Mesendoderm (in vitro differentiated cells): Measurements from ENCODE around the gene APPL2.
A peak's percentile ranks its signal among the peaks of the same experiment; 100 is the strongest.

Experiments used
- DNase-seq: peaks from one replicate; pipeline ENCODE4 v3.0.0; 2013
- H2AK5ac ChIP-seq: 2 replicates; pipeline ENCODE4 v1.6.1; 2013; ENCODE audit warnings: low read length, inconsistent platforms
- H2BK120ac ChIP-seq: 2 replicates; pipeline ENCODE4 v1.6.1; 2013; ENCODE audit warnings: low read depth, mild to moderate bottlenecking, low read length, moderate library complexity, mixed read lengths
- H2BK15ac ChIP-seq: replicated peaks from 2 replicates; pipeline ENCODE4 v1.6.1; 2013; ENCODE audit warnings: low read depth, mild to moderate bottlenecking, moderate library complexity
- H2BK5ac ChIP-seq: 2 replicates; pipeline ENCODE4 v1.6.1; 2013; ENCODE audit warnings: low read length, inconsistent platforms
- H3K18ac ChIP-seq: 2 replicates; pipeline ENCODE4 v1.6.1; 2013; ENCODE audit warnings: mild to moderate bottlenecking, low read length, mixed read lengths
- H3K23ac ChIP-seq: one replicate; pipeline ENCODE4 v1.6.1; 2013; ENCODE audit warnings: low read length
- H3K27ac ChIP-seq: 2 replicates; pipeline ENCODE4 v1.5.1; 2013; ENCODE audit warnings: low read depth, mild to moderate bottlenecking, inconsistent platforms, low read length, moderate library complexity
- H3K27me3 ChIP-seq: 2 replicates; pipeline ENCODE4 v1.6.1; 2013; ENCODE audit warnings: low read length, control low read depth, mild to moderate bottlenecking, inconsistent platforms; ENCODE audit not compliant: insufficient read depth, poor library complexity
- H3K36me3 ChIP-seq: 2 replicates; pipeline ENCODE4 v1.6.1; 2013; ENCODE audit warnings: low read length, inconsistent platforms; ENCODE audit not compliant: control insufficient read depth, insufficient read depth
- H3K4ac ChIP-seq: one replicate; pipeline ENCODE4 v1.6.1; 2013; ENCODE audit warnings: low read depth, mild to moderate bottlenecking, low read length, moderate library complexity
- H3K4me1 ChIP-seq: 2 replicates; pipeline ENCODE4 v1.6.1; 2013; ENCODE audit warnings: low read depth, low read length, inconsistent platforms; ENCODE audit not compliant: control insufficient read depth
- H3K4me2 ChIP-seq: 2 replicates; pipeline ENCODE4 v1.6.1; 2013; ENCODE audit warnings: low read length
- H3K4me3 ChIP-seq: 2 replicates; pipeline ENCODE4 v1.5.1; 2013; ENCODE audit warnings: mild to moderate bottlenecking, low read length
- H3K56ac ChIP-seq: one replicate; pipeline ENCODE4 v1.6.1; 2013; ENCODE audit warnings: low read length
- H3K79me1 ChIP-seq: 2 replicates; pipeline ENCODE4 v1.6.1; 2013; ENCODE audit warnings: low read length, inconsistent platforms
- H3K79me2 ChIP-seq: 2 replicates; pipeline ENCODE4 v1.6.1; 2013; ENCODE audit warnings: mild to moderate bottlenecking, low read length; ENCODE audit not compliant: control insufficient read depth, insufficient read depth
- H3K9ac ChIP-seq: 2 replicates; pipeline ENCODE4 v1.6.1; 2013; ENCODE audit warnings: low read length, inconsistent platforms
- H4K5ac ChIP-seq: one replicate; pipeline ENCODE4 v1.6.1; 2013; ENCODE audit warnings: low read length
- H4K8ac ChIP-seq: one replicate; pipeline ENCODE4 v1.6.1; 2013; ENCODE audit warnings: low read depth, mild to moderate bottlenecking, control low read depth, low read length, moderate library complexity
- WGBS: extraction: QIAGEN DNeasy Blood & Tissue Kit; methylation state at CpG from one replicate; pipeline ENCODE4 v1.1.7; 2013; ENCODE audit warnings: low lambda C conversion rate, missing lambda C conversion rate; ENCODE audit not compliant: insufficient coverage; ENCODE audit errors: extremely low coverage; 5-methylcytosine and 5-hydroxymethylcytosine counted together

Gene APPL2

GRCh38 chr12:105224399-105224798 is 11.6 kb downstream of the APPL2 start:
- no peaks in the 10 kb centered on the region for H3K4me1 ChIP-seq
- no peak overlapping the region for H3K23ac ChIP-seq
- H3K27me3 ChIP-seq: no peaks in the 10 kb centered on the region
- no peak overlapping the region for H3K9ac ChIP-seq
- no peak overlapping the region for H3K56ac ChIP-seq
- H3K18ac ChIP-seq: no peak overlapping the region
- no peak overlapping the region for H3K4me3 ChIP-seq
- no peak overlapping the region for H2BK5ac ChIP-seq
- H2BK15ac ChIP-seq: no peak overlapping the region
- no peak overlapping the region for H2BK120ac ChIP-seq
- DNase-seq: no peak
- no CpG with 5 or more reads among the region's 4 CpGs for WGBS
- no peak overlapping the region for H3K27ac ChIP-seq
- no peak overlapping the region for H3K4ac ChIP-seq
- no peaks in the 10 kb centered on the region for H3K36me3 ChIP-seq
- no peak overlapping the region for H4K5ac ChIP-seq
- no peak overlapping the region for H4K8ac ChIP-seq
- no peak overlapping the region for H3K4me2 ChIP-seq
- no peak overlapping the region for H2AK5ac ChIP-seq
- H3K79me1 ChIP-seq: peaks cover 1% of the 10 kb centered on the region
- H3K79me2 ChIP-seq: no peaks in the 10 kb centered on the region

GRCh38 chr12:105223884-105224283 is 12.1 kb downstream of the APPL2 start:
- H3K79me1 ChIP-seq: peaks cover 1% of the 10 kb centered on the region
- no peak overlapping the region for H3K23ac ChIP-seq
- H4K5ac ChIP-seq: no peak overlapping the region
- no peaks in the 10 kb centered on the region for H3K79me2 ChIP-seq
- no peak overlapping the region for H3K56ac ChIP-seq
- H4K8ac ChIP-seq: no peak overlapping the region
- H2BK5ac ChIP-seq: no peak overlapping the region
- H3K4ac ChIP-seq: no peak overlapping the region
- WGBS: no CpG with 5 or more reads among the region's 4 CpGs
- no peaks in the 10 kb centered on the region for H3K27me3 ChIP-seq
- no peaks in the 10 kb centered on the region for H3K36me3 ChIP-seq
- no peak overlapping the region for H2AK5ac ChIP-seq
- no peak overlapping the region for H2BK120ac ChIP-seq
- no peak overlapping the region for H3K9ac ChIP-seq
- no peak overlapping the region for H3K4me3 ChIP-seq
- H2BK15ac ChIP-seq: no peak overlapping the region
- no peak overlapping the region for H3K27ac ChIP-seq
- H3K18ac ChIP-seq: no peak overlapping the region
- H3K4me1 ChIP-seq: no peaks in the 10 kb centered on the region
- H3K4me2 ChIP-seq: no peak overlapping the region
- peak; percentile 32 for DNase-seq

GRCh38 chr12:105223352-105223845 is 12.6 kb downstream of the APPL2 start:
- Histone ChIP-seq H3K18ac (no peak overlapping the region), H3K4me3 (no peak overlapping the region), H3K27me3 (no peaks in the 10 kb centered on the region), H3K4ac (no peak overlapping the region), H3K23ac (no peak overlapping the region), H3K79me2 (no peaks in the 10 kb centered on the region), H4K8ac (no peak overlapping the region), H2AK5ac (no peak overlapping the region), H3K36me3 (no peaks in the 10 kb centered on the region), H3K4me2 (no peak overlapping the region), H3K4me1 (no peaks in the 10 kb centered on the region), H3K56ac (no peak overlapping the region), H3K79me1 (peaks cover 1% of the 10 kb centered on the region), H4K5ac (no peak overlapping the region), H2BK5ac (no peak overlapping the region), H3K27ac (no peak overlapping the region), H2BK15ac (no peak overlapping the region), H3K9ac (no peak overlapping the region), H2BK120ac (no peak overlapping the region)
- no CpG with 5 or more reads among the region's 4 CpGs for WGBS
- DNase-seq: no peak

- no peaks in the 10 kb centered on the region for H3K27me3 ChIP-seq
- no CpG with 5 or more reads among the region's 13 CpGs for WGBS
- no peak overlapping the region for H3K56ac ChIP-seq
- no peak overlapping the region for H3K27ac ChIP-seq
- no peak overlapping the region for H2BK5ac ChIP-seq
- no peak for DNase-seq
- no peaks in the 10 kb centered on the region for H3K79me2 ChIP-seq
- H3K4ac ChIP-seq: no peak overlapping the region
- H3K4me3 ChIP-seq: no peak overlapping the region
- no peak overlapping the region for H3K9ac ChIP-seq
- H2BK120ac ChIP-seq: no peak overlapping the region
- no peaks in the 10 kb centered on the region for H3K4me1 ChIP-seq
- no peak overlapping the region for H3K4me2 ChIP-seq
- H4K8ac ChIP-seq: no peak overlapping the region
- no peak overlapping the region for H3K23ac ChIP-seq
- no peak overlapping the region for H4K5ac ChIP-seq
- H2BK15ac ChIP-seq: no peak overlapping the region
- no peak overlapping the region for H3K18ac ChIP-seq
- H2AK5ac ChIP-seq: no peak overlapping the region
- no peaks in the 10 kb centered on the region for H3K36me3 ChIP-seq
- peaks cover 1% of the 10 kb centered on the region for H3K79me1 ChIP-seq
Observed at GRCh38 chr12:105222726-105223351, 13.1 kb downstream of the APPL2 start.

GRCh38 chr12:105222284-105222655 is 13.7 kb downstream of the APPL2 start:
- H3K23ac ChIP-seq: no peak overlapping the region
- H3K4ac ChIP-seq: no peak overlapping the region
- WGBS: no CpG with 5 or more reads among the region's 4 CpGs
- no peak overlapping the region for H3K4me3 ChIP-seq
- no peak overlapping the region for H2AK5ac ChIP-seq
- H4K8ac ChIP-seq: no peak overlapping the region
- H2BK5ac ChIP-seq: no peak overlapping the region
- no peak overlapping the region for H3K27ac ChIP-seq
- no peaks in the 10 kb centered on the region for H3K36me3 ChIP-seq
- no peak for DNase-seq
- H3K4me2 ChIP-seq: no peak overlapping the region
- no peak overlapping the region for H4K5ac ChIP-seq
- no peak overlapping the region for H2BK120ac ChIP-seq
- H3K79me1 ChIP-seq: peaks cover under 1% of the 10 kb centered on the region
- H3K56ac ChIP-seq: no peak overlapping the region
- no peak overlapping the region for H2BK15ac ChIP-seq
- H3K9ac ChIP-seq: no peak overlapping the region
- H3K18ac ChIP-seq: no peak overlapping the region
- H3K79me2 ChIP-seq: no peaks in the 10 kb centered on the region
- no peaks in the 10 kb centered on the region for H3K27me3 ChIP-seq
- no peaks in the 10 kb centered on the region for H3K4me1 ChIP-seq
